ENCODE data around the gene ACTR2.
"Not testable (repeated sequence)": the region's sequence is repeated elsewhere in the genome, so short reads cannot be mapped to it uniquely, and the experiment has no call there.

Gene ACTR2

GRCh38 chr2:65215946-65216345 lies 11.7 kb upstream of the ACTR2 start:
- Histone ChIP-seq H3K27ac (replicated peaks) (no peak overlapping the region), H3K27me3 (ENCODE audit: insufficient read depth, poor library complexity, severe bottlenecking) (no peaks in the 10 kb centered on the region), H3K4me3 (replicated peaks; ENCODE audit: insufficient read depth, low read length) (no peak overlapping the region)
- no peak for DNase-seq (ENCODE audit: low read depth in 1 of 2, low spot score in 1 of 2)
- peak; percentile 66; the same call in 1 of the 2 replicates for TF ChIP-seq SPI1 (IDR thresholded peaks at IDR 0.05; ENCODE audit: borderline replicate concordance, low read depth)
- TF ChIP-seq REST (IDR thresholded peaks at IDR 0.05; ENCODE audit: insufficient replicate concordance, low read depth), result no peak

GRCh38 chr2:65220432-65221131 lies 7.0 kb upstream of the ACTR2 start:
- Histone ChIP-seq H3K27me3 (ENCODE audit: insufficient read depth, poor library complexity, severe bottlenecking) (no peaks in the 10 kb centered on the region), H3K4me3 (replicated peaks; ENCODE audit: insufficient read depth, low read length) (no peak overlapping the region), H3K27ac (replicated peaks) (no peak overlapping the region)
- TF ChIP-seq REST (IDR thresholded peaks at IDR 0.05; ENCODE audit: insufficient replicate concordance, low read depth) (no peak), POLR2AphosphoS5 (IDR thresholded peaks at IDR 0.05; ENCODE audit: low read depth) (no peak)
- DNase-seq (ENCODE audit: low read depth in 1 of 2, low spot score in 1 of 2), result no peak

- not testable (repeated sequence) for H3K4me3 ChIP-seq (replicated peaks; ENCODE audit: insufficient read depth, low read length); H3K27ac ChIP-seq (replicated peaks); H3K27me3 ChIP-seq (ENCODE audit: insufficient read depth, poor library complexity, severe bottlenecking); DNase-seq (ENCODE audit: low read depth in 1 of 2, low spot score in 1 of 2)
Observed at GRCh38 chr2:65221275-65221674, 6.4 kb upstream of the ACTR2 start.

- H3K4me3 ChIP-seq (replicated peaks; ENCODE audit: insufficient read depth, low read length), result peak overlapping the region; percentile 76
- DNase-seq (ENCODE audit: low read depth in 1 of 2, low spot score in 1 of 2), result peak in 1 of 2 experiments; percentile 47
- no peak for TF ChIP-seq SPI1 (IDR thresholded peaks at IDR 0.05; ENCODE audit: borderline replicate concordance, low read depth)
- H3K27ac ChIP-seq (replicated peaks), result peak overlapping the region; percentile 98
- H3K27me3 ChIP-seq (ENCODE audit: insufficient read depth, poor library complexity, severe bottlenecking), result no peaks in the 10 kb centered on the region
Observed at GRCh38 chr2:65227020-65227455, 593 bp upstream of the ACTR2 start.

DNA sequence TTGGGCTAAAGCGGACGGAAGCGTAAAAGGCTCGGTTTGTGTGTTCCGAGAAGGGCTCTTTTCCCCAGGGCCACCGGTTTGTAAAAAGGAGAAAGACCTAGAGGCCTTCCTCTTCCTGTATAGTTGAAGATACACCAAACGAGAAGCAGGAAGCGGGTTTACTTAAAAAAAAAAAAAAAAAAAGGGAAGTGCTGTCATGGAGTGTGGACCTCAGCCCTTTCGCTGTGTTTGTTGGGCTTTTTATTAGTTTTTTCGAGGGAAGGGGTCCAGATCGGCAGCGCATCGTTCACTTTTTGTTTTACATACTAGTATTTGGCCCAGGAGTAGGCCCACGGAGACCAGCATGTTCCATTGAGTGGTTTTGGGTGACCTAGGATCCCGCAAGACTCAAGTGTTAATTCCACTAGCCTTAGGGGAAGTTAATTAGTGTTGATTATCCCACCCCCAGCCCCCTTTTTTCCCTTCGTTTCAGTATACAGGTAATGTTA lies 676 bp downstream of the ACTR2 start:
- Histone ChIP-seq H3K27me3 (ENCODE audit: insufficient read depth, poor library complexity, severe bottlenecking) (no peaks in the 10 kb centered on the region), H3K4me3 (replicated peaks; ENCODE audit: insufficient read depth, low read length) (peak overlapping the region; percentile 76), H3K27ac (replicated peaks) (peak overlapping the region; percentile 98)
- TF ChIP-seq, protein P1, sequence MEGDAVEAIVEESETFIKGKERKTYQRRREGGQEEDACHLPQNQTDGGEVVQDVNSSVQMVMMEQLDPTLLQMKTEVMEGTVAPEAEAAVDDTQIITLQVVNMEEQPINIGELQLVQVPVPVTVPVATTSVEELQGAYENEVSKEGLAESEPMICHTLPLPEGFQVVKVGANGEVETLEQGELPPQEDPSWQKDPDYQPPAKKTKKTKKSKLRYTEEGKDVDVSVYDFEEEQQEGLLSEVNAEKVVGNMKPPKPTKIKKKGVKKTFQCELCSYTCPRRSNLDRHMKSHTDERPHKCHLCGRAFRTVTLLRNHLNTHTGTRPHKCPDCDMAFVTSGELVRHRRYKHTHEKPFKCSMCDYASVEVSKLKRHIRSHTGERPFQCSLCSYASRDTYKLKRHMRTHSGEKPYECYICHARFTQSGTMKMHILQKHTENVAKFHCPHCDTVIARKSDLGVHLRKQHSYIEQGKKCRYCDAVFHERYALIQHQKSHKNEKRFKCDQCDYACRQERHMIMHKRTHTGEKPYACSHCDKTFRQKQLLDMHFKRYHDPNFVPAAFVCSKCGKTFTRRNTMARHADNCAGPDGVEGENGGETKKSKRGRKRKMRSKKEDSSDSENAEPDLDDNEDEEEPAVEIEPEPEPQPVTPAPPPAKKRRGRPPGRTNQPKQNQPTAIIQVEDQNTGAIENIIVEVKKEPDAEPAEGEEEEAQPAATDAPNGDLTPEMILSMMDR (IDR thresholded peaks at IDR 0.05; ENCODE audit: insufficient read depth, low read length), result no peak
- no peak; the same call in 1 of the 2 replicates for TF ChIP-seq GABPA (IDR thresholded peaks at IDR 0.05; ENCODE audit: low read depth)
- peak; percentile 1; the same call in 1 of the 2 replicates for TF ChIP-seq POLR2AphosphoS5 (IDR thresholded peaks at IDR 0.05; ENCODE audit: low read depth)
- TF ChIP-seq REST (IDR thresholded peaks at IDR 0.05; ENCODE audit: insufficient replicate concordance, low read depth), result no peak
- TF ChIP-seq SPI1 (IDR thresholded peaks at IDR 0.05; ENCODE audit: borderline replicate concordance, low read depth), result peak; percentile 100
- DNase-seq (ENCODE audit: low read depth in 1 of 2, low spot score in 1 of 2), result peak in 1 of 2 experiments; percentile 68
